GM10266 (cell line): ENCODE measurements around the gene PTGES3L.
"Not testable (repeated sequence)": the region's sequence is repeated elsewhere in the genome, so short reads cannot be mapped to it uniquely, and the experiment has no call there.

ENCODE experiments used
- DNase-seq: peaks from one replicate; pipeline ENCODE4 v3.0.0; 2012; ENCODE audit errors: extremely low spot score
- TF ChIP-seq, protein P1 (sequence below): IDR thresholded peaks from 2 replicates; pipeline ENCODE4 v1.5.1; 2012; ENCODE audit warnings: mild to moderate bottlenecking, low read depth; ENCODE audit not compliant: control insufficient read depth, insufficient read depth; ENCODE audit errors: missing control alignments

PTGES3L gene

DNA sequence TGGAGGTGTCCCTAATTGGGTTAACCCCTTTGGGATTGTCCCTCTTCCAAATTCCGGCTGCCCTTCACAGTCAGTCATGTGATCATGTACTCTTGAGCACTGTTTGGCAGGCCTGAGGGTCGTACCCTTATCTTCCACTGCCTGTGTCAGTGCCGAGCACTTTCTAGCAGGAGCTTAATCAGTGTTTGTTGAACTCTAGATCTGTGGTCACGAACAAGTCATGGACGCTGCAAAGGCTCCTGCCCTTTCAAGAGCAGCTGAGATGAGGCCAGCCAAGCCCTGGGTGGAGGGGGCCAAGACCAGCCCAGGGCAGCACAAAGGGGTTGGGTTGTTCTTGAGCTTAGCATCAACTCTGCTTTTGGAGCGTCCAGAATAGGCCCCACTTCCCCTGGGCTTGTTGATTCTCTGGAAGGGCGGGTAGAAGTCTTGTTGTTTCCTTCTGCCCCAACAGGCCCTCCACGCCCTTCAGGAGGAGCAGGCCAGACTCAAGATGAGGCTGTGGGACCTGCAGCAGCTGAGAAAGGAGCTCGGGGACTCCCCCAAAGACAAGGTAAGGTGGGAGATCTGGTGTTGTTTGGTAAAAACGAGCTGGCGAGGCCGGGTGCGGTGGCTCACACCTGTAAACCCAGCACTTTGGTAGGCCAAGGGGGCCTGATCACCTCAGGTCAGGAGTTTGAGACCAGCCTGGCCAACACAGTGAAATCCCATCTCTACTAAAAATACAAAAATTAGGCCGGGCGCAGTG is 32.0 kb upstream of the PTGES3L start:
- no peak for DNase-seq
- TF ChIP-seq, protein P1, sequence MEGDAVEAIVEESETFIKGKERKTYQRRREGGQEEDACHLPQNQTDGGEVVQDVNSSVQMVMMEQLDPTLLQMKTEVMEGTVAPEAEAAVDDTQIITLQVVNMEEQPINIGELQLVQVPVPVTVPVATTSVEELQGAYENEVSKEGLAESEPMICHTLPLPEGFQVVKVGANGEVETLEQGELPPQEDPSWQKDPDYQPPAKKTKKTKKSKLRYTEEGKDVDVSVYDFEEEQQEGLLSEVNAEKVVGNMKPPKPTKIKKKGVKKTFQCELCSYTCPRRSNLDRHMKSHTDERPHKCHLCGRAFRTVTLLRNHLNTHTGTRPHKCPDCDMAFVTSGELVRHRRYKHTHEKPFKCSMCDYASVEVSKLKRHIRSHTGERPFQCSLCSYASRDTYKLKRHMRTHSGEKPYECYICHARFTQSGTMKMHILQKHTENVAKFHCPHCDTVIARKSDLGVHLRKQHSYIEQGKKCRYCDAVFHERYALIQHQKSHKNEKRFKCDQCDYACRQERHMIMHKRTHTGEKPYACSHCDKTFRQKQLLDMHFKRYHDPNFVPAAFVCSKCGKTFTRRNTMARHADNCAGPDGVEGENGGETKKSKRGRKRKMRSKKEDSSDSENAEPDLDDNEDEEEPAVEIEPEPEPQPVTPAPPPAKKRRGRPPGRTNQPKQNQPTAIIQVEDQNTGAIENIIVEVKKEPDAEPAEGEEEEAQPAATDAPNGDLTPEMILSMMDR: no peak

DNA sequence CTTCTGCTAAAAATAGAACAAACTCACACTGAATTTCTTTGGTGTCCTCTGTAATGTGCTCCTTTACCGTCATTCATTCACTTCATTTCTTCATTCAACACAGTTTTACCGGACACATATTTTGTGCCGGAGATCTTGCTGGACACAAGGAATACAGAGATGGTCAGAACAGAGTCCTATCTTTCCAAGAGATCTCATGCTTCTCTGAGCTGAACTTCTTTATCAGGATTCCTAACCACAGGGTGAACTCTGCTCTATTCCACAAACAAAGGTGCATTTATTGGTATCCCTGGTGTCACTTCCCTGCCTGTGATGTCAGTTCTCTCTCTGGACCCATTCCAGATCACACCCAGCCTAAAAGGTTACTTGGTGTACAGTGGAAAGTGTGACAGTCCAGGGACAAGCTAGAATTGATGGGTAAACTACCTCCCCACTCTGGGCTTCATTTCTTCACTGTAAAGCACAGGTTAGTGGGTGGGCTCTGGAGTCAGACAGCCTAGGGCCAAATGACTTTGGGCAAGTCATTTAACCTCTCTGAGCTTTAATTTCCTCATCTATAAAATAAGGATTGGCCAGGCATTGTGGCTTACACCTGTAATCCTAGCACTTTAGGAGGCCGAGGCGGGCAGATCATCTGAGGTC is 30.9 kb upstream of the PTGES3L start:
- no peak for DNase-seq
- TF ChIP-seq, protein P1: no peak

DNA sequence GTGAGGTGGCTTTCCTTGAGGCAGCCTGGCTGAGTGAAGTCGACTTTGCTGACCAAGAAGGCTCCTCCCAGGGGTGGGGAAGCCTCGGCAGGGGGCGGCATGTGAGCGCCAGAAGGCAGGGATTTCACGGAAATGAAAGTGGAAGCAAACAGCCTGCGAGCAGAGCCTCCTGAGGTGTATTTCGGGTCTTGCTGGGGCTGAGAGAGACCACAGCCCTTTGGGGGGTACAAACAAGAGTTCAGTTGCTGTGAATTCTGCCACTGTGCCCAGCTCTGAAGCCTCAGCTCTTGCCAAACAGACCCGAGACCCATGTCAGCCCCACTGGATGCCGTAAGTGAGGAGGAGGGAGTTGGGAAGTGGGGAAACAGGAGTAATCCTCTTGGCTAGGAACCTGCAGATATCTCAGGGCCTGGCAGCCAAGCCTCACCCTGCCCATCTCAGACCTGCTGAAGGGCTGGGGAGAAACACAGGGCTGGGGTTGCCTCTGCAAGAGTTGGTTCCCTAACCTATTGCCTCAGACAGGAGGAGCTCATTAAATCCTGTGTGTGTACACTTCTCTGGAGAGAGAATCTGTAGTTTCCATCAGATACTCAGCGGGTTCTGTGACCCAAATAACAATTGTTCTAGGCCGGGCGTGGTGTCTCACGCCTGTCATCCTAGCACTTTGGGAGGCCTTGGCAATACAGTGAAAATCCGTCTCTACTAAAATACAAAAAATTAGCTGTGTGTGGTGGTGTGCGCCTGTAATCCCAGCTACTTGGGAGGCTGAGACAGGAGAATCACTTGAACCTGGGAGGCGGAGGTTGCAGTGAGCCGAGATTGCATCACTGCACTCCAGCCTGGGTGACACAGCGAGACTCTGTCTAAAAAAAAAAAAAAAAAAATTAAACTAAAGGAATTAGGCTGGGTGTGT is 27.0 kb upstream of the PTGES3L start, which contains the start of gene IFI35:
Gene IFI35 (plus strand): TSS at position 146 of the 913 bp plus-strand sequence. CDS start 164 bp downstream, at position 310.
- DNase-seq: peak; percentile 85
- TF ChIP-seq, protein P1: peak; percentile 61

DNA sequence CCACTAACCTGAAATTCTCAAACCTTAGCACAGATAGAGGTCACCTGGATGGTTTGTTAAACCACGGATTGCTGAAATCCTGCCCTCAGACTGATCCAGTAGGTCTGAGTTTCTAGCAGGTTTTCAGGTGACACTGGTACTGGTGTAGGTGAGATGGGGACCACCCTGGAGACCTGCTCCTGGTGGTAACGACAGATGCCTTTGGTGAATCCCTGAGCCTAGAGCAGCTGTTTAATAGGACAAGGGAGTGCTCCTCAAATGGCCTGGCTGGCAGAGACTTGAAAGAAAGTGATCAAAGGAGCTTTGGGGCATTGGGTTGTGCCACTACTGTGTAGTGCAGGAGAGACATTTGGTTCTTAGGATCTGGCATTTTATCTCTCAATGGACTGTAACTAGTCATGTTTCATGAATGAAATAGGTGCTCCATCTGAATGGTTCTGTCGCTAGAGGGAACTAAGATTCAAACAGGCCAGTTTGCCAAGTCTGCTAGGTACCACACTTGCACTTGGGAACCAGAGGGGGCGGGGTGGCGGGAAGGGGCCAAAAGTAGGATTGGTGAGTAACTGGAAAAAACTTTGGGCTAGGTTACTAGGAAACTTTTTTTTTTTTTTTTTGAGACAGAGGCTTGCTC is 23.8 kb upstream of the PTGES3L start:
- TF ChIP-seq, protein P1: no peak

DNA sequence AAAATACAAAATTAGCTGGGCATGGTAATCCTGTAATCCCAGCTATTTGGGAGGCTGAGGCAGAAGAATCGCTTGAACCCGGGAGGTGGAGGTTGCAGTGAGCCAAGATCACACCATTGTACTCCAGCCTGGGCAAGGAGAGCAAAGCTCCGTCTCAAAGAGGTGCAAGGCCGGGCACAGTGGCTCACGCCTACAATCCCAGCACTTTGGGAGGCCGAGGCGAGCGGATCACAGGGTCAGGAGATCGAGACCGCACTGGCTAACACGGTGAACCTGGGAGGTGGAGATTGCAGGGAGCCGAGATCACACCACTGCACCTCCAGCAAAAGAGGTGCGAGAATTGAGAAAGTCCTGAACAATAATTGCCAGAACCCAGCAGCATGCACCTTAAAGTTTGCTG is 21.0 kb upstream of the PTGES3L start:
- not testable (repeated sequence) for DNase-seq

More for the DNA sequence above, 23.8 kb upstream of the PTGES3L start:
- DNase-seq: no peak

DNA sequence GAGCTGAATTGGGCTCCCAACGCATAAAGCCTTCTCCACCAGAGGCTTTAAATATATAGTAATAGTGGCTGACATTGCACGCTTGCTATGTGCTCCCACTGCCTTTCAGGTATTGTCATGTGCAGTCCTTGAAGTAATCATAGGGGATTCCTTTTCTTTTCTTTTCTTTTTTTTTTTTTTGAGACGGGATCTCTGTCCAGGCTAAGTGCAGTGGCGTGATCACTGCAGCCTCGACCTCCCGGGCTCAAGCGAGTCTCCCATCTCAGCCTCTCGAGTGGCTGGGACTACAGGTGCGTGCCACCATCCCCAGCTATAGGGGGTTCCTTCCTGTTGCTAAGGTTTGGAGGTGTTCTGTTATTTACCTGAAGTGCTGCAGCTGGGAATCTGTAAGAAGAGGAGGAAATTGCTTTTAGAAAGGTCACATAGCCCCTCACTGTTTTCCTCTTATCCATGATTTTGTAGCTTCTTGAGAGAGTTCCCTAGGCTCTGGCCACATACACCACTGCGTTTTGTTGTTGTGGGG is 19.2 kb upstream of the PTGES3L start:
- no peak for DNase-seq
- TF ChIP-seq, protein P1: no peak
